GM20000 (cell line): ENCODE data around the gene INTS7.
"Not testable (repeated sequence)": the region's sequence is repeated elsewhere in the genome, so short reads cannot be mapped to it uniquely, and the experiment has no call there.

Source experiments
- DNase-seq: peaks from one replicate; pipeline ENCODE4 v3.0.0; 2012; ENCODE audit warnings: low spot score
- CTCF ChIP-seq: IDR thresholded peaks from 2 replicates; pipeline ENCODE4 v1.5.1; 2012; ENCODE audit warnings: mild to moderate bottlenecking, control low read depth; ENCODE audit errors: extremely low read depth, missing control alignments

INTS7 gene

GRCh38 chr1:211938561-211938997 is 96.8 kb downstream of the INTS7 start:
- TF ChIP-seq CTCF: no peak
- peak; percentile 32 for DNase-seq

GRCh38 chr1:211937422-211937821 is 97.9 kb downstream of the INTS7 start:
- DNase-seq: not testable (repeated sequence)

GRCh38 chr1:211935448-211935970 is 99.8 kb downstream of the INTS7 start:
- DNase-seq: peak; percentile 84

GRCh38 chr1:211933946-211934714 is 101.2 kb downstream of the INTS7 start:
- no peak for DNase-seq
- TF ChIP-seq CTCF: no peak

More at GRCh38 chr1:211935448-211935970, 99.8 kb downstream of the INTS7 start:
- TF ChIP-seq CTCF: no peak

GRCh38 chr1:211932933-211933254 is 102.5 kb downstream of the INTS7 start:
- TF ChIP-seq CTCF: no peak
- no peak for DNase-seq

GRCh38 chr1:211932231-211932932 is 103.0 kb downstream of the INTS7 start:
- DNase-seq: no peak
- TF ChIP-seq CTCF: no peak

GRCh38 chr1:211929683-211930082 is 105.7 kb downstream of the INTS7 start:
- DNase-seq: no peak

More at GRCh38 chr1:211929683-211930082, 105.7 kb downstream of the INTS7 start:
- TF ChIP-seq CTCF: no peak
